B cell (primary cell): ENCODE data around the gene ERVW-1. TPM values are rescaled to one million over a fixed set of nuclear protein-coding genes. Genes with fewer than 3 reads are reported as not detected.
"Not testable (repeated sequence)": the region's sequence is repeated elsewhere in the genome, so short reads cannot be mapped to it uniquely, and the experiment has no call there.

Experiments
- ATAC-seq: fragments of 200-7000 bp; cut with Tn5 transposase; one replicate; pipeline ENCODE4 v1.10.0; 2021; ENCODE audit warnings: low read depth, mild to moderate bottlenecking, moderate number of reproducible peaks, moderate library complexity
- CTCF ChIA-PET: fragments of 350-600 bp; sonication (Branson Sonifier 250); formaldehyde crosslinking; loops from one replicate; lab custom pipeline; 2021; ENCODE audit warnings: antibody characterized with exemption, inconsistent platforms; lab: Charles Lee
- POLR2A ChIA-PET: fragments of 350-600 bp; sonication (Branson Sonifier 250); formaldehyde crosslinking; loops from one replicate; lab custom pipeline; 2021; ENCODE audit warnings: antibody characterized with exemption; lab: Charles Lee
- DNase-seq: peaks from one replicate; pipeline ENCODE4 v3.0.0; 2013
- H2AFZ ChIP-seq: 2 replicates; pipeline ENCODE4 v1.6.1; 2012; ENCODE audit warnings: mild to moderate bottlenecking, low read depth, low read length; ENCODE audit not compliant: insufficient read depth, poor library complexity, severe bottlenecking
- H3K27ac ChIP-seq, 2 donors: 1 replicate in 1 of 2; 2 replicates in 1 of 2; pipeline ENCODE4 v1.5.1; 2012 to 2013; ENCODE audit warnings: low read length in 2 of 2, mild to moderate bottlenecking in 2 of 2, moderate library complexity in 1 of 2
- H3K27me3 ChIP-seq, 4 experiments: fragments of 200-600 bp in 1 of 4; sonication (generic) in 1 of 4; replicated peaks in 1 of 4; 1 replicate in 2 of 4; 2 replicates in 2 of 4; pipeline versions ENCODE4 v1.6.1 to v1.7.0; 2013 to 2016; ENCODE audit warnings: low read length in 3 of 4, mild to moderate bottlenecking in 2 of 4, mixed read lengths in 1 of 4, moderate library complexity in 1 of 4; ENCODE audit not compliant: insufficient read depth in 4 of 4, control insufficient read depth in 3 of 4; ENCODE audit errors: control extremely low read depth in 1 of 4
- H3K36me3 ChIP-seq, 2 experiments: replicated peaks in 1 of 2; 1 replicate in 1 of 2; 2 replicates in 1 of 2; pipeline versions ENCODE4 v1.6.1 to v1.7.1; 2013; ENCODE audit warnings: low read length in 1 of 2; ENCODE audit not compliant: insufficient read depth in 2 of 2, control insufficient read depth in 1 of 2; ENCODE audit errors: control extremely low read depth in 1 of 2, extremely low read depth in 1 of 2
- H3K4me1 ChIP-seq, 2 donors: fragments of 200-600 bp in 1 of 2; sonication (generic) in 1 of 2; 1 replicate in 1 of 2; 2 replicates in 1 of 2; pipeline versions ENCODE4 v1.5.1 to v1.6.1; 2013 to 2017; ENCODE audit warnings: low read length in 2 of 2; ENCODE audit not compliant: control insufficient read depth in 2 of 2, insufficient read depth in 2 of 2
- H3K4me2 ChIP-seq: replicated peaks from 2 replicates; pipeline ENCODE3; 2012; ENCODE audit warnings: mild to moderate bottlenecking, low read depth, low read length; ENCODE audit not compliant: poor library complexity, severe bottlenecking
- H3K4me3 ChIP-seq, 5 experiments: fragments of 200-600 bp in 1 of 5; sonication (generic) in 1 of 5; 1 replicate in 3 of 5; 2 replicates in 2 of 5; pipeline versions ENCODE4 v1.5.1 to v1.7.0; 2011 to 2016; ENCODE audit warnings: low read length in 4 of 5, mild to moderate bottlenecking in 4 of 5, low read depth in 2 of 5, control low read depth in 1 of 5, moderate library complexity in 1 of 5; ENCODE audit not compliant: insufficient read depth in 1 of 5; ENCODE audit errors: control extremely low read depth in 1 of 5, extremely low read depth in 1 of 5
- H3K79me2 ChIP-seq: fragments of 200-600 bp; sonication (generic); one replicate; pipeline ENCODE4 v1.6.0; 2016; ENCODE audit warnings: low read length; ENCODE audit not compliant: control insufficient read depth, insufficient read depth
- H3K9ac ChIP-seq: fragments of 200-600 bp; sonication (generic); 2 replicates; pipeline ENCODE4 v1.6.1; 2017; ENCODE audit warnings: mild to moderate bottlenecking, low read length, moderate library complexity
- H3K9me3 ChIP-seq, 3 donors: one replicate each; pipeline versions ENCODE4 v1.6.1 to v1.7.1; 2013; ENCODE audit warnings: low read length in 2 of 3; ENCODE audit not compliant: control insufficient read depth in 2 of 3, insufficient read depth in 1 of 3; ENCODE audit errors: control extremely low read depth in 1 of 3
- H4K20me1 ChIP-seq: 2 replicates; pipeline ENCODE4 v1.6.0; 2012; ENCODE audit warnings: mild to moderate bottlenecking, low read length; ENCODE audit not compliant: insufficient read depth, control insufficient read depth, poor library complexity, severe bottlenecking
- H3K27ac Mint-ChIP-seq: one replicate; pipeline ENCODE4 v1.8.0; 2021; ENCODE audit warnings: mixed read lengths
- H3K27me3 Mint-ChIP-seq: one replicate; pipeline ENCODE4 v1.8.0; 2021; ENCODE audit warnings: mixed read lengths
- H3K4me1 Mint-ChIP-seq: one replicate; pipeline ENCODE4 v1.8.0; 2021; ENCODE audit warnings: mixed read lengths
- H3K4me3 Mint-ChIP-seq: one replicate; pipeline ENCODE4 v1.8.0; 2021; ENCODE audit warnings: mixed read lengths
- H3K9me3 Mint-ChIP-seq: one replicate; pipeline ENCODE4 v1.8.0; 2022; ENCODE audit warnings: mixed read lengths; ENCODE audit not compliant: insufficient read depth
- CTCF ChIP-seq: fragments of 200-600 bp; IDR thresholded peaks from one replicate; pipeline ENCODE4 v1.8.0; 2022; ENCODE audit warnings: antibody characterized with exemption, mild to moderate bottlenecking
- EZH2 ChIP-seq: IDR thresholded peaks from 2 replicates; pipeline ENCODE4 v1.6.1; 2012; ENCODE audit warnings: borderline replicate concordance, low read depth, mild to moderate bottlenecking, moderate library complexity, low read length; ENCODE audit not compliant: insufficient read depth, poor library complexity, severe bottlenecking
- whole genome bisulfite sequencing: methylation state at CpG from one replicate; pipeline ENCODE4 v1.1.5; 2013; ENCODE audit warnings: missing lambda C conversion rate; ENCODE audit not compliant: insufficient coverage; 5-methylcytosine and 5-hydroxymethylcytosine counted together
- intact Hi-C: fragments of 100-400 bp; cut with micrococcal nuclease; formaldehyde crosslinking; loops from one replicate; pipeline ENCODE4 v1.10.0; 2022
- polyA plus RNA-seq: library from polyadenylated mRNA; depleted of rRNA; stranded (reverse); fragments of >200 nt; gene quantifications from 2 replicates; pipeline ENCODE4 v1.2.3, GENCODE V29; 2012
- total RNA-seq, 2 donors: library from RNA; stranded (reverse); fragments of 120-200 nt in 1 of 2; gene quantifications; 1 replicate in 1 of 2; 2 replicates in 1 of 2; pipeline versions ENCODE4 v1.2.3 to v1.2.4, GENCODE V29; 2013 to 2022

Gene ERVW-1
- total and polyA plus RNA-seq, 2 donors (not counting 1 experiment from before 2014, with no cell fraction given), result not detected

- H3K4me3 Mint-ChIP-seq, H3K9me3 ChIP-seq, H3K9me3 Mint-ChIP-seq, H3K4me2 ChIP-seq, CTCF ChIA-PET, H3K4me1 ChIP-seq, H3K79me2 ChIP-seq, DNase-seq, H4K20me1 ChIP-seq, H3K27ac ChIP-seq, ATAC-seq, H3K9ac ChIP-seq, H3K4me3 ChIP-seq, H2AFZ ChIP-seq, POLR2A ChIA-PET, intact Hi-C loops, H3K27me3 Mint-ChIP-seq, H3K27me3 ChIP-seq, H3K36me3 ChIP-seq, H3K27ac Mint-ChIP-seq, H3K4me1 Mint-ChIP-seq: not testable (repeated sequence)
- WGBS, result 100% methylated on average over 4 of the region's 4 CpGs
Measured at GRCh38 chr7:92479146-92479545, 1.4 kb upstream of the ERVW-1 start.

DNA sequence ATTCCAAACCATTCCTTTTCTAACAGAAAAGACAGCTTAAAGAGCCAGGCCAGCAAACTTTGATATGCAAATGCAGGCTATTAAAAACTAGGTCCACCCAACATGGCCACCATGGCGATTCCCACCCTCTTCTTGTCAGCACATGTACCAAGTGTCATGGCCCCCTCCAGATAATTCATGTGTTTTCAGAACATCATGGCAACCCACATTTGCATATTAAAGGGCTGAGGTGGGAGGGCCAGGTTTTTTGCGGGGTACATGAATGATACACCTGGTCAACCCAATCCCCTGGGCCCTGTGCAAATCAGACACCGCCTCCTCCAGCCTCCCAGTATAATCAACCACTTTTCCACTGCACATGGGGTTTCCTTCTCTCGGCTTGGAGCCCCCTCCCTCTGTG, 965 bp upstream of the ERVW-1 start:
- H3K9me3 ChIP-seq, result no peaks in the 10 kb centered on the region
- no peak for DNase-seq
- intact Hi-C loops, result no loop called here
- no peak overlapping the region for H3K4me3 ChIP-seq
- ATAC-seq, result no peak
- 91% methylated on average over 3 of the region's 4 CpGs for WGBS
- no peak overlapping the region for H3K27ac Mint-ChIP-seq
- H3K4me3 Mint-ChIP-seq, result no peak overlapping the region
- H3K4me2 ChIP-seq, result no peak overlapping the region
- H3K4me1 Mint-ChIP-seq, result no peaks in the 10 kb centered on the region
- TF ChIP-seq CTCF (no peak), EZH2 (no peak)
- ChIA-PET POLR2A (no interaction called here), CTCF (no interaction called here)
- H3K36me3 ChIP-seq, result no peaks in the 10 kb centered on the region
- H3K9me3 Mint-ChIP-seq, result no peaks in the 10 kb centered on the region
- H3K9ac ChIP-seq, result no peak overlapping the region
- no peak overlapping the region for H2AFZ ChIP-seq
- H3K27me3 ChIP-seq, result no peaks in the 10 kb centered on the region
- H3K4me1 ChIP-seq, result no peaks in the 10 kb centered on the region
- H3K79me2 ChIP-seq, result no peaks in the 10 kb centered on the region
- no peak overlapping the region for H3K27ac ChIP-seq
- H3K27me3 Mint-ChIP-seq, result no peaks in the 10 kb centered on the region
- no peaks in the 10 kb centered on the region for H4K20me1 ChIP-seq
